GM23248 (cell line): ENCODE data around the gene ZBED3.

Experiments used
- EZH2 ChIP-seq: fragments of 200-600 bp; sonication (generic); IDR thresholded peaks from 2 replicates; pipeline ENCODE4 v1.6.1; 2018; ENCODE audit warnings: antibody characterized with exemption, mild to moderate bottlenecking; ENCODE audit not compliant: insufficient read depth, poor library complexity, severe bottlenecking
- EZH2phosphoT487 ChIP-seq: fragments of 200-600 bp; sonication (generic); IDR thresholded peaks from 2 replicates; pipeline ENCODE4 v1.6.1; 2018; ENCODE audit warnings: antibody characterized with exemption, moderate library complexity, mild to moderate bottlenecking, low read depth; ENCODE audit not compliant: insufficient read depth

DNA sequence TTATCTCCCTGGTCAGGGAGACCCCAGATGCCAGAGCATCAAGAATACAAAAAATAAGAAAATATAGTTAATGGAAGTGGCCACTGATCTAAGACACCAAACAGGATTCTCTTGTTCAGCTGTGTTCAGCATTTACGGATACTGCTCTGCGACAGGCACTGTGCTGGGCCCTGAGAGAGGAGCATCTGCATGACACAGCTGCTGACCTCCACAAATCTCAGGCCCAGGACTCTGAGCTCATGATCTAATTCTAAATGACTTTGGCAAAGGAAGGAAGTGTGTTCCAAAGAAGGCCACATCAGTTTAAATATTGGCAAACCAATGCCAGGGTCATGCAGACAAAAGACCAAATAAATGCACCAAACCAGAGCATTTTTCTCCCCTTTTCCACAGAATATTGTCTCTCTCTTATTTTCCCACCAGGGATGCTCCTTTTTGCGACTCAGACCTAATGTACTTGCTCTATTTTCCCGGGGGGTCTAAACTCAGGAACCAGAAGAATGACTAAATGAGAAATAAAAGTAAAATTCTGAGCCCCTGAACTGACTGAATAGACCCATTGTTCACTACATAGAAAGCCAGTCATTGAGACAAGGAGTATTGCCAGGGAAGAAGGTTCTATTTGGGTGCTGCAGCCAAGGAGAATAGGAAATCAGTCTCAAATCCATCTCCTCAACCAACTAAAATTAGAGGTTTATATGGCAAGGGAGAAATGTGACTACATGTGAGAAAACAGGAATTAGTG, 58.3 kb downstream of the ZBED3 start:
- TF ChIP-seq EZH2phosphoT487: no peak
- TF ChIP-seq EZH2: no peak
